IMR-90 (cell line): ENCODE results near the gene DNAJC12. TPM values are rescaled to one million over a fixed set of nuclear protein-coding genes. Genes with fewer than 3 reads are reported as not detected.

Experiments
- ATAC-seq: fragments of 200-7000 bp; cut with Tn5 transposase; 2 replicates; pipeline ENCODE4 v1.9.1; 2020; ENCODE audit warnings: low read depth, mild to moderate bottlenecking, moderate library complexity
- BruUV-seq: library from RNA; stranded (reverse); fragments of 400-500 nt; replicated peaks from 2 replicates; lab custom pipeline; 2021; lab: Mats Ljungman, UMichigan
- CTCF ChIA-PET: fragments of 300-600 bp; formaldehyde crosslinking; extraction: SDS; loops from one replicate; lab custom pipeline; 2021; ENCODE audit warnings: antibody characterized with exemption; lab: Yijun Ruan, JAX
- POLR2A ChIA-PET: fragments of 300-600 bp; sonication (Branson Sonifier 250); formaldehyde crosslinking; loops from one replicate; lab custom pipeline; 2022; ENCODE audit warnings: antibody characterized with exemption; ENCODE audit not compliant: unreplicated experiment; lab: Charles Lee
- DNase-seq: peaks from one replicate; pipeline ENCODE4 v3.0.0; 2013
- H2AFZ ChIP-seq: replicated peaks from 2 replicates; pipeline ENCODE3; 2013; ENCODE audit warnings: low read length, mild to moderate bottlenecking; ENCODE audit not compliant: poor library complexity
- H2AK5ac ChIP-seq: 2 replicates; pipeline ENCODE4 v1.6.1; 2013; ENCODE audit warnings: low read depth, low read length, inconsistent platforms
- H2AK9ac ChIP-seq: replicated peaks from 2 replicates; pipeline ENCODE3; 2013; ENCODE audit warnings: mild to moderate bottlenecking, low read depth, low read length, moderate library complexity; ENCODE audit not compliant: poor library complexity
- H2BK120ac ChIP-seq: 2 replicates; pipeline ENCODE4 v1.6.1; 2013; ENCODE audit warnings: low read depth, low read length, inconsistent platforms
- H2BK15ac ChIP-seq: 3 replicates; pipeline ENCODE4 v1.6.1; 2013; ENCODE audit warnings: low read depth, low read length, inconsistent platforms
- H2BK20ac ChIP-seq: 2 replicates; pipeline ENCODE4 v1.6.1; 2013; ENCODE audit warnings: low read depth, mild to moderate bottlenecking, inconsistent platforms, low read length, moderate library complexity
- H2BK5ac ChIP-seq: 2 replicates; pipeline ENCODE4 v1.6.1; 2013; ENCODE audit warnings: mild to moderate bottlenecking, low read depth, low read length, inconsistent platforms; ENCODE audit not compliant: poor library complexity, severe bottlenecking
- H3K14ac ChIP-seq: replicated peaks from 2 replicates; pipeline ENCODE4 v1.6.1; 2013; ENCODE audit warnings: low read depth, low read length, inconsistent platforms
- H3K18ac ChIP-seq: 2 replicates; pipeline ENCODE4 v1.6.1; 2013; ENCODE audit warnings: low read depth, low read length, control low read depth
- H3K23ac ChIP-seq: 2 replicates; pipeline ENCODE4 v1.6.1; 2013; ENCODE audit warnings: low read depth, low read length, inconsistent platforms
- H3K27ac ChIP-seq: 2 replicates; pipeline ENCODE4 v1.5.1; 2013; ENCODE audit warnings: mild to moderate bottlenecking, control low read depth, low read length; ENCODE audit not compliant: insufficient read depth
- H3K27me3 ChIP-seq: 2 replicates; pipeline ENCODE4 v1.6.1; 2013; ENCODE audit warnings: low read length; ENCODE audit not compliant: control insufficient read depth, insufficient read depth
- H3K36me3 ChIP-seq: 2 replicates; pipeline ENCODE4 v1.6.1; 2013; ENCODE audit warnings: low read length, mixed read lengths; ENCODE audit not compliant: control insufficient read depth, insufficient read depth
- H3K4ac ChIP-seq: 2 replicates; pipeline ENCODE4 v1.6.1; 2013; ENCODE audit warnings: low read depth, low read length, inconsistent platforms
- H3K4me1 ChIP-seq: 2 replicates; pipeline ENCODE4 v1.6.1; 2013; ENCODE audit warnings: low read length, mixed read lengths; ENCODE audit not compliant: control insufficient read depth, insufficient read depth
- H3K4me2 ChIP-seq: 2 replicates; pipeline ENCODE4 v1.6.1; 2013; ENCODE audit warnings: low read depth, mild to moderate bottlenecking, control low read depth, low read length, moderate library complexity
- H3K4me3 ChIP-seq: 2 replicates; pipeline ENCODE4 v1.5.1; 2013; ENCODE audit warnings: low read depth, mild to moderate bottlenecking, control low read depth, low read length, moderate library complexity; ENCODE audit not compliant: insufficient read depth
- H3K56ac ChIP-seq: 2 replicates; pipeline ENCODE4 v1.6.1; 2013; ENCODE audit warnings: low read length, inconsistent platforms; ENCODE audit not compliant: insufficient read depth; ENCODE audit errors: extremely low read depth
- H3K79me1 ChIP-seq, 2 experiments: 2 replicates each; pipeline ENCODE4 v1.6.1; 2013; ENCODE audit warnings: low read length in 2 of 2, inconsistent platforms in 1 of 2, low read depth in 1 of 2
- H3K9ac ChIP-seq: 2 replicates; pipeline ENCODE4 v1.6.1; 2013; ENCODE audit warnings: low read depth, low read length, control low read depth
- H3K9me1 ChIP-seq: 2 replicates; pipeline ENCODE4 v1.6.1; 2013; ENCODE audit warnings: low read length, inconsistent platforms; ENCODE audit not compliant: insufficient read depth
- H3K9me3 ChIP-seq: 2 replicates; pipeline ENCODE4 v1.6.1; 2013; ENCODE audit warnings: low read length; ENCODE audit not compliant: control insufficient read depth, insufficient read depth
- H4K20me1 ChIP-seq: 2 replicates; pipeline ENCODE4 v1.6.1; 2013; ENCODE audit warnings: low read length, inconsistent platforms; ENCODE audit not compliant: insufficient read depth
- H4K5ac ChIP-seq: 2 replicates; pipeline ENCODE4 v1.6.1; 2013; ENCODE audit warnings: mild to moderate bottlenecking, low read depth, low read length, control low read depth
- H4K8ac ChIP-seq, 2 experiments: 2 replicates each; pipeline ENCODE4 v1.6.1; 2013; ENCODE audit warnings: low read depth in 2 of 2, low read length in 2 of 2, control low read depth in 1 of 2, inconsistent platforms in 1 of 2
- H4K91ac ChIP-seq: 2 replicates; pipeline ENCODE4 v1.6.1; 2013; ENCODE audit warnings: low read depth, low read length, inconsistent platforms; ENCODE audit not compliant: insufficient read depth
- BHLHE40 ChIP-seq: fragments of 150-350 bp; IDR thresholded peaks from 2 replicates; pipeline ENCODE4 v1.6.1; 2016; ENCODE audit warnings: mild to moderate bottlenecking, low read depth, low read length
- CEBPB ChIP-seq: IDR thresholded peaks from 2 replicates; pipeline ENCODE4 v1.6.1; 2012; ENCODE audit warnings: low read depth, low read length, improper control_type of control experiment
- CHD1 ChIP-seq: IDR thresholded peaks from 2 replicates; pipeline ENCODE4 v1.6.1; 2012; ENCODE audit warnings: low read depth, low read length, improper control_type of control experiment
- FOS ChIP-seq: fragments of 150-350 bp; IDR thresholded peaks from 2 replicates; pipeline ENCODE4 v1.6.1; 2016; ENCODE audit warnings: low read depth, low read length
- MAFK ChIP-seq: IDR thresholded peaks from 2 replicates; pipeline ENCODE4 v1.6.1; 2012; ENCODE audit warnings: low read depth, low read length, improper control_type of control experiment
- MAZ ChIP-seq: IDR thresholded peaks from 2 replicates; pipeline ENCODE4 v1.6.1; 2012; ENCODE audit warnings: low read depth, mild to moderate bottlenecking, low read length, improper control_type of control experiment, moderate library complexity, borderline replicate concordance
- MXI1 ChIP-seq: IDR thresholded peaks from 2 replicates; pipeline ENCODE4 v1.6.1; 2012; ENCODE audit warnings: low read depth, mild to moderate bottlenecking, low read length, moderate library complexity, borderline replicate concordance
- NFE2L2 ChIP-seq: fragments of 150-350 bp; IDR thresholded peaks from 2 replicates; pipeline ENCODE4 v1.6.1; 2016; ENCODE audit warnings: low read depth, mild to moderate bottlenecking, low read length
- POLR2A ChIP-seq: IDR thresholded peaks from 2 replicates; pipeline ENCODE4 v1.6.1; 2012; ENCODE audit warnings: mild to moderate bottlenecking, low read depth, low read length
- RAD21 ChIP-seq: IDR thresholded peaks from 2 replicates; pipeline ENCODE4 v1.6.1; 2012; ENCODE audit warnings: low read length, improper control_type of control experiment
- RCOR1 ChIP-seq: IDR thresholded peaks from 2 replicates; pipeline ENCODE4 v1.6.1; 2012; ENCODE audit warnings: mild to moderate bottlenecking, low read length, improper control_type of control experiment; ENCODE audit not compliant: insufficient replicate concordance
- RFX5 ChIP-seq: IDR thresholded peaks from 2 replicates; pipeline ENCODE4 v1.8.0; 2012; ENCODE audit warnings: low read depth, mild to moderate bottlenecking, low read length, moderate library complexity
- SMC3 ChIP-seq: fragments of 150-350 bp; IDR thresholded peaks from 2 replicates; pipeline ENCODE4 v1.6.1; 2016; ENCODE audit warnings: low read depth, mild to moderate bottlenecking, antibody characterized with exemption, low read length, moderate library complexity
- WGBS, 2 experiments: methylation state at CpG; one replicate each; pipeline versions ENCODE4 v1.1.5 to v1.1.7; 2013; ENCODE audit warnings: missing lambda C conversion rate in 2 of 2; ENCODE audit not compliant: insufficient read length in 1 of 2; ENCODE audit errors: extremely low coverage in 2 of 2; 5-methylcytosine and 5-hydroxymethylcytosine counted together
- dilution Hi-C: fragments of 300-500 bp; cut with HindIII; formaldehyde crosslinking; loops from one replicate; pipeline ENCODE4 v1.14.3; 2018; ENCODE audit warnings: low sequenced_read_pairs; ENCODE audit not compliant: unreplicated experiment
- in situ Hi-C: fragments of 300-500 bp; cut with MboI; formaldehyde crosslinking; loops from 3 replicates; pipeline ENCODE4 v1.14.3; 2019; ENCODE audit warnings: low sequenced_read_pairs, inconsistent platforms, mixed read lengths
- intact Hi-C: fragments of 100-400 bp; cut with micrococcal nuclease; formaldehyde crosslinking; loops from 2 replicates; pipeline ENCODE4 v1.10.0; 2022
- polyA plus RNA-seq, 3 experiments: library from polyadenylated mRNA; depleted of rRNA; stranded (reverse); fragments of >200 nt; gene quantifications; 2 replicates each; pipeline ENCODE4 v1.2.3, GENCODE V29; 2012; ENCODE audit warnings: low replicate concordance in 1 of 3
- total RNA-seq: library from RNA; depleted of rRNA; stranded (reverse); fragments of >200 nt; gene quantifications from 2 replicates; pipeline ENCODE4 v1.2.3, GENCODE V29; 2012
- TF ChIP-seq, protein P1 (sequence below): conservative IDR thresholded peaks from 2 replicates; pipeline ENCODE4 v1.5.1; 2012; ENCODE audit warnings: mild to moderate bottlenecking, low read depth, low read length, improper control_type of control experiment
- TF ChIP-seq, protein P2 (sequence below): fragments of 150-350 bp; IDR thresholded peaks from 2 replicates; pipeline ENCODE4 v1.6.1; 2017; ENCODE audit warnings: mild to moderate bottlenecking, antibody characterized with exemption, low read length, low read depth
- TF ChIP-seq, protein P3 (sequence below): fragments of 150-350 bp; IDR thresholded peaks from 2 replicates; pipeline ENCODE4 v1.6.1; 2016; ENCODE audit warnings: low read depth, mild to moderate bottlenecking, low read length, moderate library complexity, borderline replicate concordance

Gene DNAJC12
- total and polyA plus RNA-seq, 2 of the 4 experiments (the other 2 are of a cell fraction) = 2.3 to 2.9 TPM

DNA sequence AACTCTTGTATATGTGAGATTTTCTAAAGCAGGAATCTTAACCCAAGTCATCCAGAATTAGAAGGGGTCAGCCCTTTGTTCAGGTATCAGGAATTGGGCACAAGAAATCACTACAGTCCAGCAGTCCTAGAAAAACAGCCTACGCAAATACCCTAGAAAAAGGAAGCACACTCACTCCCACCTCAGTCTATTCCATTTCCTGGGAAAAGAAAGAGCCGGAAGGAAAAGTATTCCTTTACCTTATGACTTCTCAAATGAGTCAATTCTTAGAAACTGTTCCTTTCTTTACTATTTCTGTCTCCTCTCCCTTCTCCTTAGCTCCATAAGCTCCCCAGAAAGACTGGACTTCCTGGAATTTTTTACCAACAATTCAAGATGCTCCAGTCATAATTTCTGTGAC is 62.7 kb downstream of the DNAJC12 start:
- Histone ChIP-seq H3K4me2 (no peak overlapping the region), H3K4ac (no peak overlapping the region), H3K27me3 (peaks cover 4% of the 10 kb centered on the region), H3K14ac (no peak overlapping the region), H2BK5ac (no peak overlapping the region), H4K91ac (no peak overlapping the region), H2AK9ac (no peak overlapping the region), H3K79me1 (no peaks in the 10 kb centered on the region), H4K8ac (no peak overlapping the region), H2AK5ac (no peak overlapping the region), H2BK15ac (no peak overlapping the region), H3K18ac (no peak overlapping the region), H3K9me3 (no peaks in the 10 kb centered on the region), H3K9ac (no peak overlapping the region), H3K27ac (no peak overlapping the region), H4K20me1 (no peaks in the 10 kb centered on the region), H3K36me3 (no peaks in the 10 kb centered on the region), H3K9me1 (no peaks in the 10 kb centered on the region), H3K4me1 (0 out of 2 replicates have a peak, but pooled peaks cover 2% of the 10 kb centered on the region), H3K4me3 (no peak overlapping the region), H2BK20ac (no peak overlapping the region), H4K5ac (no peak overlapping the region), H3K23ac (no peak overlapping the region), H3K56ac (no peak overlapping the region), H2AFZ (no peak overlapping the region), H2BK120ac (no peak overlapping the region)
- no peak for TF ChIP-seq CHD1
- no peak for TF ChIP-seq CEBPB
- TF ChIP-seq, protein P1, sequence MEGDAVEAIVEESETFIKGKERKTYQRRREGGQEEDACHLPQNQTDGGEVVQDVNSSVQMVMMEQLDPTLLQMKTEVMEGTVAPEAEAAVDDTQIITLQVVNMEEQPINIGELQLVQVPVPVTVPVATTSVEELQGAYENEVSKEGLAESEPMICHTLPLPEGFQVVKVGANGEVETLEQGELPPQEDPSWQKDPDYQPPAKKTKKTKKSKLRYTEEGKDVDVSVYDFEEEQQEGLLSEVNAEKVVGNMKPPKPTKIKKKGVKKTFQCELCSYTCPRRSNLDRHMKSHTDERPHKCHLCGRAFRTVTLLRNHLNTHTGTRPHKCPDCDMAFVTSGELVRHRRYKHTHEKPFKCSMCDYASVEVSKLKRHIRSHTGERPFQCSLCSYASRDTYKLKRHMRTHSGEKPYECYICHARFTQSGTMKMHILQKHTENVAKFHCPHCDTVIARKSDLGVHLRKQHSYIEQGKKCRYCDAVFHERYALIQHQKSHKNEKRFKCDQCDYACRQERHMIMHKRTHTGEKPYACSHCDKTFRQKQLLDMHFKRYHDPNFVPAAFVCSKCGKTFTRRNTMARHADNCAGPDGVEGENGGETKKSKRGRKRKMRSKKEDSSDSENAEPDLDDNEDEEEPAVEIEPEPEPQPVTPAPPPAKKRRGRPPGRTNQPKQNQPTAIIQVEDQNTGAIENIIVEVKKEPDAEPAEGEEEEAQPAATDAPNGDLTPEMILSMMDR = no peak
- TF ChIP-seq MAZ = no peak
- no peak for TF ChIP-seq POLR2A
- no peak for TF ChIP-seq RFX5
- no peak for TF ChIP-seq RCOR1
- TF ChIP-seq MAFK = no peak
- no peak for TF ChIP-seq MXI1
- TF ChIP-seq, protein P2, sequence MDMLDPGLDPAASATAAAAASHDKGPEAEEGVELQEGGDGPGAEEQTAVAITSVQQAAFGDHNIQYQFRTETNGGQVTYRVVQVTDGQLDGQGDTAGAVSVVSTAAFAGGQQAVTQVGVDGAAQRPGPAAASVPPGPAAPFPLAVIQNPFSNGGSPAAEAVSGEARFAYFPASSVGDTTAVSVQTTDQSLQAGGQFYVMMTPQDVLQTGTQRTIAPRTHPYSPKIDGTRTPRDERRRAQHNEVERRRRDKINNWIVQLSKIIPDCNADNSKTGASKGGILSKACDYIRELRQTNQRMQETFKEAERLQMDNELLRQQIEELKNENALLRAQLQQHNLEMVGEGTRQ = no peak
- TF ChIP-seq BHLHE40 = no peak
- TF ChIP-seq NFE2L2 = no peak
- no peak for TF ChIP-seq SMC3
- TF ChIP-seq FOS = no peak
- no peak for TF ChIP-seq RAD21
- TF ChIP-seq, protein P3, sequence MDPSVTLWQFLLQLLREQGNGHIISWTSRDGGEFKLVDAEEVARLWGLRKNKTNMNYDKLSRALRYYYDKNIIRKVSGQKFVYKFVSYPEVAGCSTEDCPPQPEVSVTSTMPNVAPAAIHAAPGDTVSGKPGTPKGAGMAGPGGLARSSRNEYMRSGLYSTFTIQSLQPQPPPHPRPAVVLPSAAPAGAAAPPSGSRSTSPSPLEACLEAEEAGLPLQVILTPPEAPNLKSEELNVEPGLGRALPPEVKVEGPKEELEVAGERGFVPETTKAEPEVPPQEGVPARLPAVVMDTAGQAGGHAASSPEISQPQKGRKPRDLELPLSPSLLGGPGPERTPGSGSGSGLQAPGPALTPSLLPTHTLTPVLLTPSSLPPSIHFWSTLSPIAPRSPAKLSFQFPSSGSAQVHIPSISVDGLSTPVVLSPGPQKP = no peak
- DNase-seq = no peak
- BruUV-seq = no TSS peak
- intact Hi-C loops = no loop called here
- POLR2A ChIA-PET = no interaction called here
- CTCF ChIA-PET = no interaction called here
- no peak for ATAC-seq
- in situ Hi-C loops = no loop called here
- WGBS, 2 experiments = no CpG with 5 or more reads among the region's 2 CpGs
- dilution Hi-C loops = no loop called here
